Measurements from ENCODE around the gene TEF.

The TEF gene

GRCh38 chr22:41367039-41367679 lies 14.6 kb upstream of the TEF start:
- peaks cover 10 to 31% of the 10 kb centered on the region in 2 donors for H3K4me1 ChIP-seq (ENCODE audit: control insufficient read depth in 1 of 2, insufficient read depth in 2 of 2, low read length in 2 of 2)
- H3K4me3 ChIP-seq (ENCODE audit: low read depth in 1 of 2, low read length in 2 of 2): peak overlapping the region; percentile 70 to 82
- no peaks in the 10 kb centered on the region for H3K9me3 ChIP-seq (ENCODE audit: control insufficient read depth in 1 of 2, low read length in 2 of 2)
- peaks cover 0 to 5% of the 10 kb centered on the region in 2 donors for H3K36me3 ChIP-seq (ENCODE audit: control insufficient read depth in 1 of 2, insufficient read depth in 2 of 2, low read length in 2 of 2)
- peak overlapping the region; percentile 16 for H3K27ac ChIP-seq (ENCODE audit: low read length)
- H3K27me3 ChIP-seq (ENCODE audit: low read depth, low read length): no peaks in the 10 kb centered on the region

- peaks cover 10 to 31% of the 10 kb centered on the region in 2 donors for H3K4me1 ChIP-seq (ENCODE audit: control insufficient read depth in 1 of 2, insufficient read depth in 2 of 2, low read length in 2 of 2)
- peak overlapping the region; percentile 70 to 82 for H3K4me3 ChIP-seq (ENCODE audit: low read depth in 1 of 2, low read length in 2 of 2)
- no peaks in the 10 kb centered on the region for H3K9me3 ChIP-seq (ENCODE audit: control insufficient read depth in 1 of 2, low read length in 2 of 2)
- H3K36me3 ChIP-seq (ENCODE audit: control insufficient read depth in 1 of 2, insufficient read depth in 2 of 2, low read length in 2 of 2): peaks cover 0 to 8% of the 10 kb centered on the region in 2 donors
- no peaks in the 10 kb centered on the region for H3K27me3 ChIP-seq (ENCODE audit: low read depth, low read length)
- H3K27ac ChIP-seq (ENCODE audit: low read length): peak overlapping the region; percentile 16
These were observed 13.8 kb upstream of the TEF start for GRCh38 chr22:41367680-41368542.

- no peaks in the 10 kb centered on the region for H3K9me3 ChIP-seq (ENCODE audit: control insufficient read depth in 1 of 2, low read length in 2 of 2)
- no peaks in the 10 kb centered on the region for H3K27me3 ChIP-seq (ENCODE audit: low read depth, low read length)
- peak overlapping the region; percentile 70 to 82 for H3K4me3 ChIP-seq (ENCODE audit: low read depth in 1 of 2, low read length in 2 of 2)
- peaks cover 10 to 31% of the 10 kb centered on the region in 2 donors for H3K4me1 ChIP-seq (ENCODE audit: control insufficient read depth in 1 of 2, insufficient read depth in 2 of 2, low read length in 2 of 2)
- no peak overlapping the region for H3K27ac ChIP-seq (ENCODE audit: low read length)
- H3K36me3 ChIP-seq (ENCODE audit: control insufficient read depth in 1 of 2, insufficient read depth in 2 of 2, low read length in 2 of 2): peaks cover 0 to 8% of the 10 kb centered on the region in 2 donors
These were observed 13.0 kb upstream of the TEF start for GRCh38 chr22:41368543-41369423.

GRCh38 chr22:41369424-41369745 lies 12.4 kb upstream of the TEF start:
- Histone ChIP-seq H3K27ac (ENCODE audit: low read length) (no peak overlapping the region), H3K27me3 (ENCODE audit: low read depth, low read length) (no peaks in the 10 kb centered on the region), H3K36me3 (ENCODE audit: control insufficient read depth in 1 of 2, insufficient read depth in 2 of 2, low read length in 2 of 2) (peaks cover 0 to 8% of the 10 kb centered on the region in 2 donors), H3K4me1 (ENCODE audit: control insufficient read depth in 1 of 2, insufficient read depth in 2 of 2, low read length in 2 of 2) (peaks cover 10 to 31% of the 10 kb centered on the region in 2 donors), H3K4me3 (ENCODE audit: low read depth in 1 of 2, low read length in 2 of 2) (peak overlapping the region; percentile 70 to 82), H3K9me3 (ENCODE audit: control insufficient read depth in 1 of 2, low read length in 2 of 2) (no peaks in the 10 kb centered on the region)

- peaks cover 10 to 31% of the 10 kb centered on the region in 2 donors for H3K4me1 ChIP-seq (ENCODE audit: control insufficient read depth in 1 of 2, insufficient read depth in 2 of 2, low read length in 2 of 2)
- no peak overlapping the region for H3K4me3 ChIP-seq (ENCODE audit: low read depth in 1 of 2, low read length in 2 of 2)
- no peaks in the 10 kb centered on the region for H3K27me3 ChIP-seq (ENCODE audit: low read depth, low read length)
- H3K9me3 ChIP-seq (ENCODE audit: control insufficient read depth in 1 of 2, low read length in 2 of 2): no peaks in the 10 kb centered on the region
- H3K27ac ChIP-seq (ENCODE audit: low read length): no peak overlapping the region
- peaks cover 0 to 8% of the 10 kb centered on the region in 2 donors for H3K36me3 ChIP-seq (ENCODE audit: control insufficient read depth in 1 of 2, insufficient read depth in 2 of 2, low read length in 2 of 2)
These were observed 11.9 kb upstream of the TEF start for GRCh38 chr22:41369837-41370236.

GRCh38 chr22:41377846-41378245 lies 3.9 kb upstream of the TEF start:
- Histone ChIP-seq H3K27ac (ENCODE audit: low read length) (no peak overlapping the region), H3K27me3 (ENCODE audit: low read depth, low read length) (no peaks in the 10 kb centered on the region), H3K4me1 (ENCODE audit: control insufficient read depth in 1 of 2, insufficient read depth in 2 of 2, low read length in 2 of 2) (peaks cover 0 to 7% of the 10 kb centered on the region in 2 donors), H3K36me3 (ENCODE audit: control insufficient read depth in 1 of 2, insufficient read depth in 2 of 2, low read length in 2 of 2) (no peaks in the 10 kb centered on the region), H3K4me3 (ENCODE audit: low read depth in 1 of 2, low read length in 2 of 2) (no peak overlapping the region), H3K9me3 (ENCODE audit: control insufficient read depth in 1 of 2, low read length in 2 of 2) (no peaks in the 10 kb centered on the region)

GRCh38 chr22:41380993-41381328 lies 781 bp upstream of the TEF start:
- no peaks in the 10 kb centered on the region for H3K9me3 ChIP-seq (ENCODE audit: control insufficient read depth in 1 of 2, low read length in 2 of 2)
- H3K4me3 ChIP-seq (ENCODE audit: low read depth in 1 of 2, low read length in 2 of 2): peak overlapping the region; percentile 55 to 86
- peaks cover 0 to 18% of the 10 kb centered on the region in 2 donors for H3K4me1 ChIP-seq (ENCODE audit: control insufficient read depth in 1 of 2, insufficient read depth in 2 of 2, low read length in 2 of 2)
- no peaks in the 10 kb centered on the region for H3K36me3 ChIP-seq (ENCODE audit: control insufficient read depth in 1 of 2, insufficient read depth in 2 of 2, low read length in 2 of 2)
- H3K27ac ChIP-seq (ENCODE audit: low read length): peak overlapping the region; percentile 95
- H3K27me3 ChIP-seq (ENCODE audit: low read depth, low read length): no peaks in the 10 kb centered on the region

- peaks cover 0 to 2% of the 10 kb centered on the region in 2 donors for H3K36me3 ChIP-seq (ENCODE audit: control insufficient read depth in 1 of 2, insufficient read depth in 2 of 2, low read length in 2 of 2)
- no peaks in the 10 kb centered on the region for H3K27me3 ChIP-seq (ENCODE audit: low read depth, low read length)
- H3K4me1 ChIP-seq (ENCODE audit: control insufficient read depth in 1 of 2, insufficient read depth in 2 of 2, low read length in 2 of 2): peaks cover 0 to 18% of the 10 kb centered on the region in 2 donors
- no peaks in the 10 kb centered on the region for H3K9me3 ChIP-seq (ENCODE audit: control insufficient read depth in 1 of 2, low read length in 2 of 2)
- peak overlapping the region; percentile 76 to 86 for H3K4me3 ChIP-seq (ENCODE audit: low read depth in 1 of 2, low read length in 2 of 2)
- peak overlapping the region; percentile 60 for H3K27ac ChIP-seq (ENCODE audit: low read length)
These were observed 396 bp downstream of the TEF start for GRCh38 chr22:41382098-41382578.

- H3K27ac ChIP-seq (ENCODE audit: low read length): peak overlapping the region; percentile 60
- H3K27me3 ChIP-seq (ENCODE audit: low read depth, low read length): no peaks in the 10 kb centered on the region
- peaks cover 3 to 6% of the 10 kb centered on the region in 2 donors for H3K36me3 ChIP-seq (ENCODE audit: control insufficient read depth in 1 of 2, insufficient read depth in 2 of 2, low read length in 2 of 2)
- no peaks in the 10 kb centered on the region for H3K9me3 ChIP-seq (ENCODE audit: control insufficient read depth in 1 of 2, low read length in 2 of 2)
- peak overlapping the region; percentile 76 to 86 for H3K4me3 ChIP-seq (ENCODE audit: low read depth in 1 of 2, low read length in 2 of 2)
- peaks cover 0 to 18% of the 10 kb centered on the region in 2 donors for H3K4me1 ChIP-seq (ENCODE audit: control insufficient read depth in 1 of 2, insufficient read depth in 2 of 2, low read length in 2 of 2)
These were observed 868 bp downstream of the TEF start for GRCh38 chr22:41382610-41383009.

GRCh38 chr22:41383085-41383484 lies 1.3 kb downstream of the TEF start:
- H3K27ac ChIP-seq (ENCODE audit: low read length): no peak overlapping the region
- peaks cover 4 to 9% of the 10 kb centered on the region in 2 donors for H3K36me3 ChIP-seq (ENCODE audit: control insufficient read depth in 1 of 2, insufficient read depth in 2 of 2, low read length in 2 of 2)
- H3K4me3 ChIP-seq (ENCODE audit: low read depth in 1 of 2, low read length in 2 of 2): peak overlapping the region; percentile 76 to 86
- H3K9me3 ChIP-seq (ENCODE audit: control insufficient read depth in 1 of 2, low read length in 2 of 2): no peaks in the 10 kb centered on the region
- H3K4me1 ChIP-seq (ENCODE audit: control insufficient read depth in 1 of 2, insufficient read depth in 2 of 2, low read length in 2 of 2): peaks cover 0 to 18% of the 10 kb centered on the region in 2 donors
- H3K27me3 ChIP-seq (ENCODE audit: low read depth, low read length): no peaks in the 10 kb centered on the region

- Histone ChIP-seq H3K36me3 (ENCODE audit: control insufficient read depth in 1 of 2, insufficient read depth in 2 of 2, low read length in 2 of 2) (peaks cover 4 to 15% of the 10 kb centered on the region in 2 donors), H3K9me3 (ENCODE audit: control insufficient read depth in 1 of 2, low read length in 2 of 2) (no peaks in the 10 kb centered on the region), H3K4me3 (ENCODE audit: low read depth in 1 of 2, low read length in 2 of 2) (no peak overlapping the region), H3K27me3 (ENCODE audit: low read depth, low read length) (no peaks in the 10 kb centered on the region), H3K27ac (ENCODE audit: low read length) (no peak overlapping the region), H3K4me1 (ENCODE audit: control insufficient read depth in 1 of 2, insufficient read depth in 2 of 2, low read length in 2 of 2) (peaks cover 0 to 18% of the 10 kb centered on the region in 2 donors)
These were observed 2.4 kb downstream of the TEF start for GRCh38 chr22:41384128-41384527.
